KBM-7 (cell line): ENCODE results near the gene COL4A1.

ENCODE experiments used
- DNase-seq: peaks from one replicate; pipeline ENCODE4 v3.0.0-alpha.2; 2015
- in situ Hi-C: fragments of 300-500 bp; cut with MboI; formaldehyde crosslinking; loops from 2 replicates; pipeline ENCODE4 v1.14.3; 2020; ENCODE audit warnings: low sequenced_read_pairs, low pct_unique_long_range_greater_than_20kb, mixed read lengths

Gene COL4A1

GRCh38 chr13:110300090-110300815, 6.7 kb downstream of the COL4A1 start:
- in situ Hi-C loops: no loop called here
- DNase-seq: no peak

GRCh38 chr13:110299283-110299840, 7.6 kb downstream of the COL4A1 start:
- in situ Hi-C loops: no loop called here
- no peak for DNase-seq

- in situ Hi-C loops: no loop called here
- no peak for DNase-seq
Observed at GRCh38 chr13:110298505-110299282, 8.3 kb downstream of the COL4A1 start.

GRCh38 chr13:110297766-110298504, 9.0 kb downstream of the COL4A1 start:
- in situ Hi-C loops: no loop called here
- no peak for DNase-seq

DNA sequence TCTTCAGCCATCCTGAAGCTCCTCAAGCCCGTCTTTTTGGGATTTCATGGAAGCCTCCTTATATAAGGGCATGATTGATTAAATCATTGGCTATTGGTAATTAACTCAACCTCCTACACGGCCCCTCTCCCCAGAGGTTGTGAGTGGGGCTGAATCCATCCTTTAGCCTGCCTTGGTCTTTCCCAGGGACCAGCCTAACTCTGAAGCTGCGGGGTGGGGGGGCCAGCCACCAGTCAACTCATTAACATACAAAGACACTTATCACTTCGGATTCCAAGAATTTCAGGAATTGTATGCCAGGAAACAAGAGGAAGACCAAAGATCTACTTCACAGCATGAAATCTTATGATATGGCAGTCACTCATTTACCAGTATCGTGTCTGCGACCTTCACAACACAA, 9.9 kb downstream of the COL4A1 start:
- no peak for DNase-seq
- in situ Hi-C loops: no loop called here

DNA sequence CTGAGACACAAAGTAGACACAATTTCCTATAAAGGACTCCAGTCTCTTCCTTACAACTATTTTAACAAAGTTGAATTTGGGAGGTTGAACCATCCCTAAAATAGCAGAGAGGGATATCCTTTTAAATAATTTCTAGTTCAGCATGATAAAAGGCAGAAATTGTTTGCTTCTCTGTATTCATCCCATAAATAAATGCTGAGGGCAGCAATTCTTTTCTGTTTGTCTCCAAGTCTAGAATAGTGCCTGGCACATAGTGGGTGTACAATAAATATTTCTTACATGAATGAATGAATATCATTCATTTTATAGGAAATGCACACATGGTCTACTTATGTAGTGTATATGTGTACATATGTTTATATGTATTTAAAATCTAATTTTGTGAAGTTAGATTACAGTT, 12.3 kb downstream of the COL4A1 start:
- in situ Hi-C loops: no loop called here
- no peak for DNase-seq

DNA sequence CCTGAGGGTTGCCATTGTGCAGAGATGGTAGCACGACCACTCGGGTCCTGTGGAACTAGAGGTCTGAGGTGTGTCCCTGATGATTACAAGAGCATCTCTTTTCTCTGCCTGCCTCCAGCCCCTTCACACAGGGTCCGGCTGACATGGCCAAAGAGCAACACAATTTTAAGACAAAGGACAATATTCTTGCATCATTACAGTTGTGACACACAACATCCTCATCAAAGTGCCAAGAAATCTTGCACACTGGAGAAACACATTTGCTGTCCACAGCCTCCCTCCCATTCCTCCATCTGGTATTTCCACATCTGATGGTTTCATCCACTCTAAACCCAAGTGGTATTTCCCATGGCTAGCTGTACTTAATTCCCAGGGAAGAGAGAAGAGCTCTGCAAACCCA, 12.8 kb downstream of the COL4A1 start:
- no peak for DNase-seq
- in situ Hi-C loops: no loop called here

DNA sequence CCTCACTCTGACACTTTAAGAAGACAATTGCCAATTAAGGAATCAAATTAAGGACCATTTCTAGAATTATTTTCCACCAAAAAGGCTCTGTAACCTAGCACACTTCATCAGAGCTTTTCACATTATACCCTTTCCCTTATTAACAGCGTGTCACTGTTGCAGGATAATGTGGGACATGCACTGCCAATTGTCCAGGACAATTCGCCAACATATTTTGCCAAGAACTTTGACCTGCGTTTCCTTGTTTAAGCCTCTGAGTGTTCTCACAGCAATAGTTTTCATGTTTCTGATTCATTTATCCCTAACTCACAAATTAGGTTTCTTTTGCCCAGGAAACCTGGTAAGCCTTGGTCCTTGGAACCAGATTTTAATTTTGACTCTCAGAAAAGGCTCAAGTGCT, 13.3 kb downstream of the COL4A1 start:
- in situ Hi-C loops: no loop called here
- no peak for DNase-seq

GRCh38 chr13:110293037-110293436, 13.9 kb downstream of the COL4A1 start:
- in situ Hi-C loops: no loop called here
- DNase-seq: no peak

DNA sequence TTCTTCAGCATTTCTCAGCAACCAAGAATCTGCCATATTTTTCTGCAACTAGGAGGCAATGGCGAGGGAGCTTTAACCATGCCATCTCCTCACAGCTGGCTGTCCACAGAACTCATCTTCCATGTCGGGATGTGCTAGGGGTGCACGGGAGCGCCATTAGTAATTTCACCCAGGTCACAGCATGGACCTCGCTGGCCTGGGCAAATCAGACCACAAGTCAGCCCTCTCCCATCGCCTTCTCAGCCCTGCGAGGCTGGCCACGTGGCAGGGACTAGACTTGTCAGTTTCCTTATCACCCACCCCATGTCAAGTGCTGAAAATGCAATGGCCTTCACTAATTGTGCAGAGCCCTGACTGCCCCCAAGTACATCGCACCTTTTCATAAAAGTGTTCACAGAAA, 15.7 kb downstream of the COL4A1 start:
- in situ Hi-C loops: no loop called here
- DNase-seq: no peak

DNA sequence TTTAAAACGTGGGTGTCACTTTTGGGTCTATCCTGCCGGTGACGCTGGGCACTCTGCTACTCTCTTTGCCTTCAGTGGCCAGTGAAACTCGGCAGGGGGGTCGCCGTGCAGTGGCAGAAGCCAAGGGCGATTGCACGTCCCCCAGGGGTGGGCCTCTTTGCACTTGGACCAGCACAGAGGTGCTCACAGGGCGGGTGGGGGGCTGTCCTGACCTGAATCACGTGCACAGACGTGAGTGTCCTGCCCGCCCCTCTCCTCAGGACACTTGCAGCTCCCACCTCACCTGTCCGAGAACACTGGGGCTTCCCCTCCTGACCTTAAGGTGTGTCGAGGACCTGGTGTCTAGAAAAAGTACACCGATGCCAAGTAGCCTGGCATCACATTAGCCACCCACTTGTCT, 16.1 kb downstream of the COL4A1 start:
- in situ Hi-C loops: no loop called here
- DNase-seq: no peak

DNA sequence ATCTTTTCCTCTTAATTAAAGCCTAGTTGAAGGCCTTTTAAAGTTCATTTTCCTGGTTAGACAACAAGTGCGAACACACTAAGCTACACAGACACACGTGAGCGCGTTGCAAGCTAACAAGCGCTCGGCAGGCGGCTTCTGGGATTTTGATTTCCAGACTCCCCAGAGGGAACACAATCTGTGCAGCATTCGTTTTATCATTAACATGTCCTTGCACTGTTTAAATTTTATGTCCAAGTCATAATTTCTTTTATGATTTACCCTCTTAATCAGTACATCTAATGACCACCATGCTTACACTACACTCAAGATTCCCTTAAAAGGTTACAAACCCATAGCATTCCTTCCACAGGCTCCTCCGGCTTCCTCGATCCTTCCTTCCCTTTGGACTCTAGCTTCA, 16.8 kb downstream of the COL4A1 start:
- in situ Hi-C loops: no loop called here
- no peak for DNase-seq

GRCh38 chr13:110289661-110290060, 17.3 kb downstream of the COL4A1 start:
- in situ Hi-C loops: no loop called here
- no peak for DNase-seq

GRCh38 chr13:110289174-110289573, 17.8 kb downstream of the COL4A1 start:
- DNase-seq: no peak
- in situ Hi-C loops: no loop called here

GRCh38 chr13:110286833-110287819, 19.8 kb downstream of the COL4A1 start:
- DNase-seq: no peak
- in situ Hi-C loops: no loop called here

- in situ Hi-C loops: no loop called here
- no peak for DNase-seq
Observed at GRCh38 chr13:110285991-110286832, 20.7 kb downstream of the COL4A1 start.

GRCh38 chr13:110284779-110285484, 22.0 kb downstream of the COL4A1 start:
- no peak for DNase-seq
- in situ Hi-C loops: no loop called here
